ENCODE results near the gene CD82.
"Not testable (repeated sequence)": the region's sequence is repeated elsewhere in the genome, so short reads cannot be mapped to it uniquely, and the experiment has no call there.

The CD82 gene

GRCh38 chr11:44637487-44637886 lies 72.0 kb downstream of the CD82 start:
- H3K4me3 ChIP-seq (ENCODE audit: low read length), result no peak overlapping the region
- no peak for TF ChIP-seq CTCF (conservative IDR thresholded peaks at IDR 0.05; ENCODE audit: low read length)
- DNase-seq (ENCODE audit: low read depth), result no peak

- no peak for DNase-seq (ENCODE audit: low read depth)
- TF ChIP-seq CTCF (conservative IDR thresholded peaks at IDR 0.05; ENCODE audit: low read length), result no peak
- H3K4me3 ChIP-seq (ENCODE audit: low read length), result no peak overlapping the region
Measured at GRCh38 chr11:44638032-44638431, 72.6 kb downstream of the CD82 start.

GRCh38 chr11:44643217-44643616 lies 77.8 kb downstream of the CD82 start:
- no peak overlapping the region for H3K4me3 ChIP-seq (ENCODE audit: low read length)
- TF ChIP-seq CTCF (conservative IDR thresholded peaks at IDR 0.05; ENCODE audit: low read length), result no peak
- DNase-seq (ENCODE audit: low read depth), result no peak

DNA sequence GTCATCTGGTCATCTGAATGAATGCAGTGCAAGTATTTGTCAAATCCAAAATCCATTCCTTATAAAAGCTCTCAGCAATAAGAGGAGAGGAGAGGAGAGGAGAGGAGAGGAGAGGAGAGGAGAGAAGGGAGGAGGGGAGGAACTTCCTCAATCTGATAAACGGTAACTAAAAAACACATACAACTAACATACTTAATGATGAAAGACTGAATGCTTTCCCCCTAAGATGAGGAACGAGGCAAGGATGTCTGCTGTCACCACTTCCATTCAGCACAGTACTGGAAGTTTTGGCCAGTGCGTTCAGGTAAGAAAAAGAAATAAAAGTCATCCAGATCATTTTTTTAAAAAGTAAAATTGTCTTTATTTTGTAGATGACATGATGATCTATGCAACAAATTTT lies 80.4 kb downstream of the CD82 start:
- DNase-seq (ENCODE audit: low read depth), result no peak

GRCh38 chr11:44647255-44647955 lies 81.9 kb downstream of the CD82 start:
- not testable (repeated sequence) for H3K4me3 ChIP-seq (ENCODE audit: low read length); DNase-seq (ENCODE audit: low read depth)

More for the DNA sequence above, 80.4 kb downstream of the CD82 start:
- TF ChIP-seq CTCF (conservative IDR thresholded peaks at IDR 0.05; ENCODE audit: low read length), result no peak
- H3K4me3 ChIP-seq (ENCODE audit: low read length), result no peak overlapping the region

GRCh38 chr11:44648109-44648508 lies 82.6 kb downstream of the CD82 start:
- DNase-seq (ENCODE audit: low read depth), result no peak
- H3K4me3 ChIP-seq (ENCODE audit: low read length), result no peak overlapping the region
- TF ChIP-seq CTCF (conservative IDR thresholded peaks at IDR 0.05; ENCODE audit: low read length), result no peak

GRCh38 chr11:44651535-44652155 lies 86.2 kb downstream of the CD82 start:
- TF ChIP-seq CTCF (conservative IDR thresholded peaks at IDR 0.05; ENCODE audit: low read length), result no peak
- no peak for DNase-seq (ENCODE audit: low read depth)
- H3K4me3 ChIP-seq (ENCODE audit: low read length), result no peak overlapping the region
